Omental fat pad (tissue), 4 donors: ENCODE measurements around the gene MRPS9. TPM values are rescaled to one million over a fixed set of nuclear protein-coding genes. Genes with fewer than 3 reads are reported as not detected.

Source experiments
- ATAC-seq: fragments of 150-250 bp; one replicate; pipeline ENCODE4 v1.9.1; 2016; ENCODE audit warnings: mild to moderate bottlenecking, moderate library complexity; ENCODE audit not compliant: low FRiP score
- DNase-seq: peaks from one replicate; pipeline ENCODE4 v3.0.0-alpha.2; 2019; ENCODE audit warnings: low spot score
- CTCF ChIP-seq, 3 donors: fragments of 450-650 bp; IDR thresholded peaks; one replicate each; pipeline ENCODE4 v1.5.1; 2016 to 2017; ENCODE audit warnings: antibody characterized with exemption in 3 of 3, mild to moderate bottlenecking in 3 of 3, moderate library complexity in 2 of 3
- total RNA-seq, 4 donors: library from RNA; depleted of rRNA; stranded (reverse); fragments of >200 nt; gene quantifications; one replicate each; pipeline ENCODE4 v1.1.0, GENCODE V29; 2016

The MRPS9 gene
- total RNA-seq, 4 donors from 2014 or later: 10.4 to 13.7 (median 12.7) TPM

- TF ChIP-seq CTCF (IDR thresholded peaks at IDR 0.05): no peak
- ATAC-seq: no peak
- DNase-seq: no peak
These were observed 49.4 kb downstream of the MRPS9 start for GRCh38 chr2:105087273-105087672.

- no peak for TF ChIP-seq CTCF (IDR thresholded peaks at IDR 0.05)
- DNase-seq: no peak
These were observed 52.2 kb downstream of the MRPS9 start for GRCh38 chr2:105090091-105090490.

GRCh38 chr2:105092797-105093196, 54.9 kb downstream of the MRPS9 start:
- no peak for DNase-seq
- no peak for ATAC-seq
- no peak for TF ChIP-seq CTCF (IDR thresholded peaks at IDR 0.05)

More at GRCh38 chr2:105090091-105090490, 52.2 kb downstream of the MRPS9 start:
- no peak for ATAC-seq

- no peak for ATAC-seq
- TF ChIP-seq CTCF (IDR thresholded peaks at IDR 0.05): no peak
- DNase-seq: no peak
These were observed 61.3 kb downstream of the MRPS9 start for GRCh38 chr2:105099153-105099552.

GRCh38 chr2:105100046-105100840, 62.4 kb downstream of the MRPS9 start:
- TF ChIP-seq CTCF (IDR thresholded peaks at IDR 0.05): no peak
- ATAC-seq (no peak), DNase-seq (no peak)

- no peak for DNase-seq
- ATAC-seq: no peak
- TF ChIP-seq CTCF (IDR thresholded peaks at IDR 0.05): no peak
These were observed 64.1 kb downstream of the MRPS9 start for GRCh38 chr2:105102001-105102400.

GRCh38 chr2:105102963-105103421, 65.1 kb downstream of the MRPS9 start:
- DNase-seq: no peak
- TF ChIP-seq CTCF (IDR thresholded peaks at IDR 0.05): no peak
- no peak for ATAC-seq
